Heart right ventricle (tissue), 16 donors: ENCODE measurements around the gene DCUN1D1. TPM values are rescaled to one million over a fixed set of nuclear protein-coding genes. Genes with fewer than 3 reads are reported as not detected.

Experiments
- ATAC-seq, 8 donors: fragments of 200-7000 bp; cut with Tn5 transposase; one replicate each; pipeline ENCODE4 v1.9.1; 2020; ENCODE audit warnings: mild to moderate bottlenecking in 8 of 8, moderate library complexity in 8 of 8, moderate number of reproducible peaks in 1 of 8
- DNase-seq, 2 donors: peaks; one replicate each; pipeline ENCODE4 v3.0.0-alpha.2; 2020
- H3K27ac ChIP-seq, 10 donors: fragments of 200-600 bp; sonication (generic) in 2 of 10; one replicate each; pipeline versions ENCODE4 v1.5.0 to v1.8.0; 2020 to 2022; ENCODE audit warnings: mild to moderate bottlenecking in 3 of 10
- H3K27me3 ChIP-seq, 7 donors: fragments of 200-600 bp; one replicate each; pipeline ENCODE4 v1.8.0; 2021 to 2022; ENCODE audit warnings: mild to moderate bottlenecking in 2 of 7
- H3K36me3 ChIP-seq, 9 donors: fragments of 200-600 bp; sonication (generic) in 1 of 9; one replicate each; pipeline versions ENCODE4 v1.5.0 to v1.8.0; 2020 to 2022; ENCODE audit warnings: mild to moderate bottlenecking in 2 of 9
- H3K4me1 ChIP-seq, 9 donors: fragments of 200-600 bp; sonication (generic) in 1 of 9; one replicate each; pipeline versions ENCODE4 v1.5.0 to v1.8.0; 2020 to 2022; ENCODE audit warnings: mild to moderate bottlenecking in 4 of 9
- H3K4me3 ChIP-seq, 10 donors: fragments of 200-600 bp; sonication (generic) in 2 of 10; one replicate each; pipeline versions ENCODE4 v1.5.0 to v1.8.0; 2020 to 2022; ENCODE audit warnings: mild to moderate bottlenecking in 7 of 10, moderate library complexity in 2 of 10
- H3K9me3 ChIP-seq, 11 donors: fragments of 200-600 bp in 10 of 11; sonication (generic) in 2 of 11; one replicate each; pipeline versions ENCODE4 v1.5.0 to v1.8.0; 2013 to 2022; ENCODE audit warnings: mild to moderate bottlenecking in 2 of 11, control low read depth in 1 of 11, moderate library complexity in 1 of 11
- WGBS, 2 donors: extraction: QIAGEN DNeasy Blood & Tissue Kit; methylation state at CpG; one replicate each; pipeline ENCODE4 v1.1.7; 2013; ENCODE audit warnings: inconsistent platforms in 1 of 2; 5-methylcytosine and 5-hydroxymethylcytosine counted together
- intact Hi-C, 10 donors: fragments of 100-400 bp; cut with DNase I; formaldehyde crosslinking; loops; one replicate each; pipeline versions ENCODE4 v1.11.1 to v1.14.2; 2022
- polyA plus RNA-seq, 2 donors: library from polyadenylated mRNA; stranded (reverse); fragments of 200-250 nt; gene quantifications; one replicate each; pipeline ENCODE4 v1.2.3, GENCODE V29; 2013
- total RNA-seq, 10 donors: library from RNA; stranded (reverse); fragmentation: NEBNext Ultra II Directional in 3 of 10; extraction: Animal tissue kit (Norgen Biotek cat#: 25700) in 3 of 10; gene quantifications; one replicate each; pipeline versions ENCODE4 v1.2.1 to v1.2.4, GENCODE V29; 2021 to 2023
- TF ChIP-seq, protein P1 (sequence below), 9 donors: fragments of 200-600 bp; sonication (generic) in 2 of 9; IDR thresholded peaks; one replicate each; pipeline versions ENCODE4 v1.5.0 to v1.8.0; 2021 to 2022; ENCODE audit warnings: antibody characterized with exemption in 9 of 9, mild to moderate bottlenecking in 5 of 9, moderate library complexity in 1 of 9
- donor health status: Arrhythmogenic right ventricular cardiomyopathy.
- donor health status: ischemic (EF 13 %, LVEDD 7.1; RV severe dilation, severe dysfunction).
- donor health status: healthy with polysubstance abuse.
- donor health status: DM: no; HTN: yes; CAD: no.
- donor health status: DM: no; HTN: no; CAD: no.
- donor health status: ischemic (EF 25% LVEDD 6.9; RV normal size, moderate dysfunction).
- donor health status: ischemic (EF 25% LVEDD 5.7; RV mildly dilated, moderate dysfunction).
- donor health status: healthy.
- donor health status: DM: yes; HTN: yes; CAD: no.
- donor health status: Ischemic cardiomyopathy.
- donor health status: ischemic (EF 35%, LVEDD 5.7; RV mildly dilated, moderate dysfunction).
- donor health status: nonischemic (EF 11% LVEDD 7.7; RV severe dilation, severe dysfunction).
- donor health status: DM: yes; HTN: yes; CAD: no.
- donor health status: PGD.
- donor health status: ischemic (EF 29% LVEDD 5.4; RV normal size, mild dysfunction).
- donor health status: nonischemic (EF 23%, LVEDD 6.1; RV moderate dilation, normal function).

Gene DCUN1D1
- total and polyA plus RNA-seq, 12 donors = 7.9 to 45.2 (median 35.5) TPM

DNA sequence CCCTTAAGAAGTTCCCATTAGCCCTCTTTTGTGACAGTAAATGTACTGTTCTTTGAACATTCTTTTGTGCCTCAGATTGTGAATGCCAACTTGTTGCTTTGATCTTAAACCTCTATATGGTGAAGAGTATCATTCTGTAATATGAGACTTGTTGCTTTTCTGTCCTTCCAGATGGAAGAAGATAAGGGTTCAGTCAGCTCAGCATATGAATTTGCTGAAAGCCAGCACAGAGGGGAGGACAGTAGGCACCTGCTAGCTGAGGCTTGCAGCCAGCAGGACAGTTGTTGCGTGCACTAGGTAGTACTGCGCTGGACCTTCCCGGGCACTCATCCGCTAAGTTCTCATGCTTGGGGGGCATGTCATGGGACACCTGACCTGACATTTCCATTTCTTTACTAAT, 74.7 kb downstream of the DCUN1D1 start:
- intact Hi-C loops = loop anchor here in 1 of 10 donors (10.0 kb wide), 1 partner anchor 479 kb away; no protein-coding TSS in a partner anchor
- TF ChIP-seq, protein P1, sequence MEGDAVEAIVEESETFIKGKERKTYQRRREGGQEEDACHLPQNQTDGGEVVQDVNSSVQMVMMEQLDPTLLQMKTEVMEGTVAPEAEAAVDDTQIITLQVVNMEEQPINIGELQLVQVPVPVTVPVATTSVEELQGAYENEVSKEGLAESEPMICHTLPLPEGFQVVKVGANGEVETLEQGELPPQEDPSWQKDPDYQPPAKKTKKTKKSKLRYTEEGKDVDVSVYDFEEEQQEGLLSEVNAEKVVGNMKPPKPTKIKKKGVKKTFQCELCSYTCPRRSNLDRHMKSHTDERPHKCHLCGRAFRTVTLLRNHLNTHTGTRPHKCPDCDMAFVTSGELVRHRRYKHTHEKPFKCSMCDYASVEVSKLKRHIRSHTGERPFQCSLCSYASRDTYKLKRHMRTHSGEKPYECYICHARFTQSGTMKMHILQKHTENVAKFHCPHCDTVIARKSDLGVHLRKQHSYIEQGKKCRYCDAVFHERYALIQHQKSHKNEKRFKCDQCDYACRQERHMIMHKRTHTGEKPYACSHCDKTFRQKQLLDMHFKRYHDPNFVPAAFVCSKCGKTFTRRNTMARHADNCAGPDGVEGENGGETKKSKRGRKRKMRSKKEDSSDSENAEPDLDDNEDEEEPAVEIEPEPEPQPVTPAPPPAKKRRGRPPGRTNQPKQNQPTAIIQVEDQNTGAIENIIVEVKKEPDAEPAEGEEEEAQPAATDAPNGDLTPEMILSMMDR (IDR thresholded peaks at IDR 0.05) = no peak
- no peaks in the 10 kb centered on the region for H3K4me1 ChIP-seq
- H3K27me3 ChIP-seq = no peaks in the 10 kb centered on the region
- peaks cover 0 to 91% (median 15%) of the 10 kb centered on the region in 9 donors for H3K36me3 ChIP-seq
- ATAC-seq = no peak
- no peak overlapping the region for H3K4me3 ChIP-seq
- no peak overlapping the region for H3K27ac ChIP-seq
- 96 to 99% methylated on average over 4 of the region's 4 CpGs for WGBS, 2 donors
- no peak for DNase-seq
- no peaks in the 10 kb centered on the region for H3K9me3 ChIP-seq

DNA sequence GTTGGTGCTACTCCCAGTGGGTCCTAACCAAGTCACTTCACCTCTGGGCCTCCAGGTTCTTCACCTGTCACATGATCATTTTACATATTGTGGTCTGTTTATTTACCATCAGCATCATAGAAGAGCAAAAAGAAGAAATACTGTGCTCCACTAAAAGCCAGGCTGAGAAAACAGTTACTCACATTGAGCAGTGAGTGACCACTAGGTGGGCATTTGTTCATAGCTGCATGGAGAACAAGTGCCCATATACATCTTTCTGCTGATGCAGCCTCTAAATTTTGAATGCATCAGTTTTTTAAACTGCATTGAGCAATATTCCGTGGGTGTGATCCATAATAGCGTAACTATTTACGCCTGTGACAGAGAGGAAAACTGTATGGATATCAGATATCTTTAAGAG, 76.2 kb downstream of the DCUN1D1 start:
- no peak for DNase-seq
- no peaks in the 10 kb centered on the region for H3K27me3 ChIP-seq
- ATAC-seq = no peak
- TF ChIP-seq, protein P1 (IDR thresholded peaks at IDR 0.05) = no peak
- peaks cover 0 to 96% (median 15%) of the 10 kb centered on the region in 9 donors for H3K36me3 ChIP-seq
- 94 to 95% methylated on average over 3 of the region's 3 CpGs for WGBS, 2 donors
- no peak overlapping the region for H3K4me3 ChIP-seq
- no peaks in the 10 kb centered on the region for H3K4me1 ChIP-seq
- intact Hi-C loops = loop anchor here in 1 of 10 donors (10.0 kb wide), 1 partner anchor 481 kb away; no protein-coding TSS in a partner anchor
- H3K27ac ChIP-seq = no peak overlapping the region
- H3K9me3 ChIP-seq = no peaks in the 10 kb centered on the region

DNA sequence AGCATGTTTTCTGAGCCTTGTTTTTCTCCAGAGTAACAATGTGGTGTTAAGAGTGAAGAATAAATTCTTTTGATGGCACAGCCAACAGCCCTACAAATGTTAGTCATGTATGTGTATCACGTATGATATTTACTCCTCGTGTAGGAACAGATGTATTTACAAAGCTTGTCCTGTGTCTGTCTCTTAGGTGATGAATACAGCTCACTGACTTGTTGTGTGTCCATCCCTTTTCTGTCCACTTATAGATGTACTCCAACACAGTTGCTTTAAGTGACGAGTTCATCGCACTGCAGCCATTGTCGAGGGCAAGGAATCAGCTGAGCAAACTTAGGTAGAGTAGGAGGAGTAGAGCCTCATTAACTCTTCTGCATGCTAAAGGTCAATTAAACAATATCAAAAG, 78.1 kb downstream of the DCUN1D1 start:
- DNase-seq = no peak
- intact Hi-C loops = loop anchor here in 1 of 10 donors (10.0 kb wide), 1 partner anchor 483 kb away; no protein-coding TSS in a partner anchor
- no peaks in the 10 kb centered on the region for H3K4me1 ChIP-seq
- H3K9me3 ChIP-seq = no peaks in the 10 kb centered on the region
- no peak for ATAC-seq
- no peaks in the 10 kb centered on the region for H3K27me3 ChIP-seq
- H3K36me3 ChIP-seq = peaks cover 0 to 100% (median 29%) of the 10 kb centered on the region in 9 donors
- 83 to 84% methylated on average over 5 of the region's 5 CpGs for WGBS, 2 donors
- TF ChIP-seq, protein P1 (IDR thresholded peaks at IDR 0.05) = no peak
- H3K4me3 ChIP-seq = no peak overlapping the region
- no peak overlapping the region for H3K27ac ChIP-seq

DNA sequence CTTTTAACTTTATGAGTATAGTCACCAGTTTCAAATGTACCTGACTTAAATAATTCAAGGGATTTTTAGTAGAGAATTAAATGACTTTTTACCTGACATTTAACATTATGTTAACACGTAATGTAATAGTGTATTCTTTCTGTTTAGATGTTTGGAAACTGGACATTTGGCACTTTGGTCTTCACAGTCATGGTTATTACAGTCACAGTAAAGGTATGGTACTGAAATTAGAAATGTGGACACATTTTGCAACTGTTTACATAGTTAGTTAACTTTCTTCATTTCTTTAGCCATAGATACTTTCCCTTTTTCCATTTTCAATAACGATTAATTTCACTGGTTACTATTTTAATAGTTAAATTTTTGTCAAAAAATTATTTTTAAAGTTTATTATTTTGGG, 83.8 kb downstream of the DCUN1D1 start:
- intact Hi-C loops = no loop called here
- H3K4me1 ChIP-seq = peaks cover 0 to 12% (median 0%) of the 10 kb centered on the region in 9 donors
- 96 to 97% methylated on average over 2 of the region's 2 CpGs for WGBS, 2 donors
- H3K9me3 ChIP-seq = no peaks in the 10 kb centered on the region
- TF ChIP-seq, protein P1 (IDR thresholded peaks at IDR 0.05) = no peak
- H3K27ac ChIP-seq = no peak overlapping the region
- DNase-seq (no peak), ATAC-seq (no peak)
- no peaks in the 10 kb centered on the region for H3K27me3 ChIP-seq
- no peak overlapping the region for H3K4me3 ChIP-seq
- H3K36me3 ChIP-seq = peaks cover 0 to 90% (median 16%) of the 10 kb centered on the region in 9 donors
